ENCODE measurements around the gene FHDC1.

The FHDC1 gene

GRCh38 chr4:152988721-152989553 lies 52.8 kb downstream of the FHDC1 start:
- DNase-seq, result no peak

GRCh38 chr4:152989554-152989970 lies 53.4 kb downstream of the FHDC1 start:
- DNase-seq, result no peak

- DNase-seq, result no peak
Measured at GRCh38 chr4:152990471-152991131, 54.5 kb downstream of the FHDC1 start.

GRCh38 chr4:152991398-152991797 lies 55.3 kb downstream of the FHDC1 start:
- no peak for DNase-seq

- no peak for DNase-seq
Measured at GRCh38 chr4:152992027-152992426, 55.9 kb downstream of the FHDC1 start.

- DNase-seq, result no peak
Measured at GRCh38 chr4:152992466-152992865, 56.3 kb downstream of the FHDC1 start.

- no peak for DNase-seq
Measured at GRCh38 chr4:152994038-152994437, 57.9 kb downstream of the FHDC1 start.

GRCh38 chr4:152996111-152996571 lies 60.0 kb downstream of the FHDC1 start:
- DNase-seq, result no peak

- DNase-seq, result no peak
Measured at GRCh38 chr4:152996672-152997071, 60.5 kb downstream of the FHDC1 start.

- no peak for DNase-seq
Measured at GRCh38 chr4:152997288-152997687, 61.2 kb downstream of the FHDC1 start.

GRCh38 chr4:152997771-152998487 lies 61.8 kb downstream of the FHDC1 start:
- DNase-seq, result no peak

- peak; percentile 57 for DNase-seq
Measured at GRCh38 chr4:152998861-152999260, 62.7 kb downstream of the FHDC1 start.

- DNase-seq, result no peak
Measured at GRCh38 chr4:152999346-153000075, 63.4 kb downstream of the FHDC1 start.

- no peak for DNase-seq
Measured at GRCh38 chr4:153000076-153000420, 63.9 kb downstream of the FHDC1 start.

GRCh38 chr4:153001626-153002025 lies 65.5 kb downstream of the FHDC1 start:
- DNase-seq, result no peak

GRCh38 chr4:153002110-153002509 lies 66.0 kb downstream of the FHDC1 start:
- no peak for DNase-seq

GRCh38 chr4:153004081-153004850 lies 68.1 kb downstream of the FHDC1 start:
- no peak for DNase-seq

GRCh38 chr4:153005899-153006381 lies 69.8 kb downstream of the FHDC1 start:
- no peak for DNase-seq

GRCh38 chr4:153008578-153009199 lies 72.6 kb downstream of the FHDC1 start:
- no peak for DNase-seq

GRCh38 chr4:153010146-153010545 lies 74.0 kb downstream of the FHDC1 start:
- no peak for DNase-seq

GRCh38 chr4:153013202-153013977 lies 77.3 kb downstream of the FHDC1 start:
- DNase-seq, result no peak
